HG02981 (cell line): Measurements from ENCODE around the gene LAMTOR1.

Source experiments
- ATAC-seq: cut with Tn5 transposase; IDR thresholded peaks from one replicate; pipeline ENCODE4 v1.9.1; 2021; ENCODE audit warnings: mild to moderate bottlenecking, moderate library complexity; ENCODE audit not compliant: unreplicated experiment

Gene LAMTOR1

GRCh38 chr11:72120930-72121329, 17.8 kb upstream of the LAMTOR1 start:
- ATAC-seq: no peak

DNA sequence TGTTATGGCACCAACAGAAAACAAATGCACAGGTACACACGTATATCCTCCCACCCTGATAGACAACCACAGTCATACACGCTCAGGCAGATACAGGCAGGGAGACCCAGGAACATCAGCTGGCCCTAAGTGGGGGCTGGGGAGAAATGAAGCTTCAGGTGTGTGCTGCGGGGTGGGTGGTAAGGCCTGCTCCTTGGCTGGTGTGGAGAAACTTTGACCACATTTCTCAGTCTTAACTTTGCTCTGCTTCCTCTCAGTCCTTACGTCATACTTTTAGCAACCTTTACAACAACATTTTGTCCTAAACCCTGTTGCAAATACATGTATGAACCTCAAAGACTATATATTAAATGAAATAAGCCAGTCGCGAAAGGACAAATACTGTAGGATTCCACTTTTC, 16.1 kb upstream of the LAMTOR1 start:
- no peak for ATAC-seq

- ATAC-seq: no peak
Observed at GRCh38 chr11:72116019-72116755, 13.1 kb upstream of the LAMTOR1 start.

- ATAC-seq: no peak
Observed at GRCh38 chr11:72114570-72114969, 11.5 kb upstream of the LAMTOR1 start.

DNA sequence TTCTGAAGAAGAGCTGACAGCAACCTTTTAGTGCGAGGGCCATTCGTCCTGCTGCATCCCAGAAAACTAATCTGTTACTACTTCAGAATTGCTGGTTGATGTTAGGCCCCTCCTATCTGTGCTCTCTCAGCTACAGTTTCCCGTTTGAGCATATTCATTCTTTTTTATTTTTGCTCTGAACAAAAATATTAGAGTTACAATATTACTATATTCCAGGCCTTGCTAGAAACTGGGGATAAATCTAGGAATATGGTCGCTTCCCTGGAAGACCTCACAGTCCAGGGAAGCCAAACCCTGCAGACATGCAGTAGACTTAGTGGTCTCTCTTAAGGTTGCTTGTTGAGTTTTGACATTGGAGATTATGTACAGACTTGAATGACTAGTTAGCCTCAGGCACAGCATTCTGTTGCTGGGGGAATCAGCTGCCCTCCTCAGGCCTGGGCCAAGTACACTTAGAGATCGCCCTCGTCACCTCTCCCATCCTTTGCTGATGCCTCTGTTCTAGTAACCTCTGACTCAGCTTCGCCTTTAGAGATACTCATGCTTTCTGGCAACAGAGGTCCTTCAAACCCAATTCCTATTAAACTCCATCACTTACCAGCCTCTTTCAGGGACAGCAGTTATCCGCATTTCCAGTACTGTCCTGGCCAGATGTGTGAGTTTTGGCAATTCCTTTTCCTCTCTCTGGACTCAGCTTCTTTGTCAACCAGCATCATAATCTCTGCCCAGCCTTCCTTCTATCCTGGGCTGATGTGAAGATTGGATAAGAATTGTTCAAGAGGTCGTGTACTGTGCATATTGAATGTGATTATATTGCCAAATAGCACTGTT, 10.1 kb upstream of the LAMTOR1 start:
- no peak for ATAC-seq

DNA sequence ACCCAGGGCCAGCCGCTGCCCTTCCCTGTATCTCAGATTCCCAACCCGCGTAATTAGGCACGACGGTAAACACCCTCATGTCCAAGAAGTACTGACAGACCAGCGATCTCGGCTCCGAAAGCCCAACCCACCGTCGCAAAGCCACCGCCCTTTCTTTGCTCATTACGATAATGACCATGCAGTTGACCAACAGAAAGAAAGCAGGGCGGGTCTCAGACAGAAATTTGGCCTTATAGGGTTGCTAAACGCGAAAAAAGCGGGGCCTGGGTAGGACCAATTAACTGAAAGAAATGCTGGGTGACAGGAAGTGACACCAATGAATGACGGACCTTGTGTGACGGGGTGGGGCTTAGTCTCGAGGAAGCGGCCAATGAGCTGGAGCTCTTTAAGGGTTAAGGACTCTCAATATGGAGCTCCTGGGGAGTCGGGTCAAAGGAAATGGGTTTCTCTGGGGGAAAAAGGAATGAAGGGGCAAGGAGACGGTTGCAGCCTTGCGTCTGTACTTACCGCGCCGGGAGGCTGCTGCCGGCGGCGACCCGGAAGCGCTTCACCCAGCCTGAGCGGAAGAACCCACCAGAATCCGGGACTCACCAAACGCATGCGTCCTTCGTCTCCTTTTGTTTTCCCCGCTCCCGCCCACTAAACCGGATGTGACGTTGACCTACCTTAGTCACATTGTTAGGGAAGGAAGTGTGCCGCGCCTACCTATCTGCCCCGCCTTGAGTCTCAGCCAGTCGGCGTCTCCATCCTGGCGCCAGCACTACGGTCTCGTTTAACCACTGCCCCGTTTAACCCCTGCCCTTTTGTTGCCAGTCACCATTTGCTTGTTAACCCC, 9.3 kb upstream of the LAMTOR1 start, which contains the start of gene ANAPC15:
Gene ANAPC15 (minus strand): TSS at position 553 of the 835 bp plus-strand sequence. CDS start 1,419 bp downstream, outside the sequence.
- ATAC-seq: peak; percentile 84

DNA sequence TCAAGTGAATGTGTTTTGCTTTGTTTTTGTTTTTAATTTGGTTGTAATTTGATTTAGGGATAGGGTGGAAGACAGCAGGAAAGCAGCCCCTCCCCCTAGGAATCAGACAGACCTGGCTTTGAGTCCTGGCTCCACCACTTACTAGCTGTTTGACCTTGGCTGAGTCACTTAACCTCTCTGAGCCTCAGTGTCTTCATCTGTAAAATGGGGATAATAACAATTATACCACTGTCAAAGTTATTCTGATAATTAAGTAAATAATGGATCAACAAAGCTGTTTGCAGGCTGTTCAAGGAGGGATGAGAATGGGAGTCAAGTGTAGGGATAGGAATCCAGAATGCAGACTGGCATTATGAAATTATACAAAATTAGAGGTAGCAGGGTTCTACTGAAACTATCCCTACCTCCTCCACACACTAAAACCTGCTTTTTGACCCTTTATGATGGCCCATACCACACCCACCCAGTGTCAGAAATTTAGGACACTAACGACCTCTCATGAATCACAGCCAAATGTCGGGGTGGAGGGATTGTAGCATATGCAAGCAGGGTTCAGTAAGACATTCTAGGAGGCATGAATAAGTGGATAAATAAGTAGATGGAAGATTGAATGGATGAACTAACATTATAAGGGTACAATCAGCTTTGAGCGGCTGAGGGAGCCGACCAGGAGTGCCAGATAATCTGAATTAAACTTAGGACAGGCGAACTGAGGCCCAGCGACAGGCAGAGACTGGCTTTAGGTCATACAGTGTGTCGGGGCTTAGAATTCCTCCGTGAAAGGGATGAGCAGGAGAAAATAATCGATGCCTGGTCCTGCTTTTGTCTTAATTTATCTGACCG, 8.4 kb upstream of the LAMTOR1 start:
- ATAC-seq: peak; percentile 4

DNA sequence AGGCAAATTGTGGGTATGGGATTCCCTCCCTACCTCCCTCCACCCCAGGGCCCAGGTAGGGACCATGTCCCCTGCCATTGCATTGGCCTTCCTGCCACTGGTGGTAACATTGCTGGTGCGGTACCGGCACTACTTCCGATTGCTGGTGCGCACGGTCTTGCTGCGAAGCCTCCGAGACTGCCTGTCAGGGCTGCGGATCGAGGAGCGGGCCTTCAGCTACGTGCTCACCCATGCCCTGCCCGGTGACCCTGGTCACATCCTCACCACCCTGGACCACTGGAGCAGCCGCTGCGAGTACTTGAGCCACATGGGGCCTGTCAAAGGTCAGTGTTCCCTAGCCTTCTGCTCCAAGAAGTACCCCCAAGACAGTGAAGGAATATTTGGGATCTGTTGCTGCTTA, 2.8 kb upstream of the LAMTOR1 start, which contains the start of gene TOMT:
Gene TOMT (plus strand): TSS at position 37 of the 400 bp plus-strand sequence. CDS start 28 bp downstream, at position 65.
- no peak for ATAC-seq

- no peak for ATAC-seq
Observed at GRCh38 chr11:72103754-72104167, 664 bp upstream of the LAMTOR1 start.

DNA sequence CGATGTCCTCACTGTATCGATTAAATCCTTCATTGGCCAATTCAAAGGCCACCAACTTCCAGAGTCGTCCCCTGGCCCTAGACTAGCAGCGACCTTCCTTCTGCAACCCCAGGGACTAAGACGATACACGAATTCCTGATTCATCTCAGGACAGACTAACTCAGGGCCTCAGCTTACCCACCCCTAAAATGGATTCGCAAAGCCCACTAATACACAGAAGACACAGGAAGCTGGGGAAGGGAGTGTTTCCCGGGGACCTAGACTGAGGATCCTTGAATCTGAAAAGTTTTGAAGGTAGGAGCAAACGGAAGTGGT, 509 bp downstream of the LAMTOR1 start:
- ATAC-seq: no peak

DNA sequence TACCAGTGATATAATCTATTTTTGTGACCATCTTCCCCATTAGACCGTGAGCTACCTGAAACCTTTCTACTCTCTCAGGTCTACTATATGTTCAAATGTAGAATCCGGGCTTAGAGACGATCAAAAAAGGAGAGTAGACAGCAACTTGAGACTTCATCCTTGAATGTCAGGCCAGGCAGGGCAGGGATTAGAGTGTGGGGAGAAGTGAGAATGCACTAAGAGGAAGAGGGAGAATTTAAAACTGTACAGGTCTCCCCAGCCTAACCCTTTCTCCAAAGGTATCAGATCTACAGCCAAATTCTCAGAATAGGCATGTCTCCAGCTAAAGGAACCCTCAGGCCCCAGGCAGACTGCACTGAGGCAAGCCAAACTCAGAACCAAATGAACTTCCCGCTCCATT, 935 bp downstream of the LAMTOR1 start:
- ATAC-seq: no peak

- ATAC-seq: no peak
Observed at GRCh38 chr11:72100462-72100861, 2.6 kb downstream of the LAMTOR1 start.

- ATAC-seq: no peak
Observed at GRCh38 chr11:72100009-72100408, 3.1 kb downstream of the LAMTOR1 start.

DNA sequence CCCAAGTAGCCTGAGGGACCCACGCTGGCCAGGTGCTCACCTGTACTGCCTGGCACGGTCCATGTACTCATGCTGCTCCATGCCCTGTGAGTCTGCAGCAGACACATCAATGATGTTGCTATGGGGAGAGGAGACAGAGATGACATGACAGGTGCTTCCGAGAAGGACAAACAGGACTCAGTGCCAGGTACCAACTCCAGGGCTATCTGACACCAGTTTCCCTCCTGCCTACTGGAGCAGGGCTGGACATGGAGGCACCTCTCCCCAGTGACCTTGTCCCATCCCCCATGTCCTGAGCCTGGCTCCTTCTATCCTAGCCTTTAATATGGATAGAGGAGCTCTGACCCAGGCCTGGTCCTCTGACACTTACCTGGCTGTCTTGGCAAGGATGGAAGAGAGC, 4.4 kb downstream of the LAMTOR1 start:
- no peak for ATAC-seq

DNA sequence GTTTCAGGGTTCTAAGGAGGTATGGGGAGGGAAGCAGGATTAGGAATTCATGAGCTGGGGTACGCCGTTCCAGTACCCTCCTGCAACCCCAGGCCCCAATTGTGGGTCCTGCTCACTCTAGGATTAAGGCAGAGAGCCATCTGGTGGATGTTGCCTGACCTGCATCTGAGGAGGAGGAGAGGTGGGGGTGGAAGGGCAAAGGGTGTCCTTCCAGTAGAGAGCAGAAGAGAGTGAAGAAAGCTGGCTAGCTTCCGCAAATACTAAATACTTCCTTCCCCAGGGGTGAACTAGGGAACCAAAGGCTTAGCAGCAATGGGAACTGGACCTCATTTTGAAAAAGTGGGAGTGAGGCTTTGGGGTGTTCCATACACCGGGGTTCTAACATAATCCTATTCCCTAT, 11.8 kb downstream of the LAMTOR1 start:
- ATAC-seq: peak; percentile 63

DNA sequence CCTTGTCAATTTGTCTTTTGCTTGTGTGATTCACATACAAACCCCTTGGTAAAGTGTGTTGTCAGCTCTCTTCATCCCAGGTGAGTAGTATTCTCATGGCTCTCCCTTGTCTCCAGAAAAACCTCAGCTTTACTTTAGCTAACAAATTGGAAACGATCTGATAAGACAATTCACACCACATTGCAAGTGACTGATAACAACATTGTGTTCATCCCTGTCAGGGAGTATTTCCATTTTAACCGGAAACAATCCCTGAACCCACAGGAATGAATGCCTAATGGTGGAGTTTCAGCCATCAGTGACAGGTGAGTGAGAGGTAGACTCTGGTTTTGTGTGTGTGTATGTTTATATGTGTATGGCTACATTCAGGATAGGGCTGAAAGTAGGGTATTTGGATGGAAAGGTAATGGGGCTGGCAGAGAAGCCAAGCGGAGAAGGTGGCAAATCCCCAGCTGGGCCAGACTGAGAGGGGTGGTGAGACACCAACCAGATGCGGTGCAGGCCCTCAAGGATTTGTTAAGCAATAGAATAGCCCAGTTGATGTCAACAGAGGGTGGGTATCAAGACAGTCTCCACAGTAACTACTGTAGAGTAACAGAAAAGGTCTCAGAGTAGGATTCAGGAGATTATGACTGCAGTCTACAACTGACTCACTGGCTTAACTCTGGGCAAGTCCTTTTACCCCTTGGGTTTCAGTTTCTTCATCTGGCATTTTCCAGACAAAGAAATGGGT, 14.9 kb downstream of the LAMTOR1 start:
- no peak for ATAC-seq

DNA sequence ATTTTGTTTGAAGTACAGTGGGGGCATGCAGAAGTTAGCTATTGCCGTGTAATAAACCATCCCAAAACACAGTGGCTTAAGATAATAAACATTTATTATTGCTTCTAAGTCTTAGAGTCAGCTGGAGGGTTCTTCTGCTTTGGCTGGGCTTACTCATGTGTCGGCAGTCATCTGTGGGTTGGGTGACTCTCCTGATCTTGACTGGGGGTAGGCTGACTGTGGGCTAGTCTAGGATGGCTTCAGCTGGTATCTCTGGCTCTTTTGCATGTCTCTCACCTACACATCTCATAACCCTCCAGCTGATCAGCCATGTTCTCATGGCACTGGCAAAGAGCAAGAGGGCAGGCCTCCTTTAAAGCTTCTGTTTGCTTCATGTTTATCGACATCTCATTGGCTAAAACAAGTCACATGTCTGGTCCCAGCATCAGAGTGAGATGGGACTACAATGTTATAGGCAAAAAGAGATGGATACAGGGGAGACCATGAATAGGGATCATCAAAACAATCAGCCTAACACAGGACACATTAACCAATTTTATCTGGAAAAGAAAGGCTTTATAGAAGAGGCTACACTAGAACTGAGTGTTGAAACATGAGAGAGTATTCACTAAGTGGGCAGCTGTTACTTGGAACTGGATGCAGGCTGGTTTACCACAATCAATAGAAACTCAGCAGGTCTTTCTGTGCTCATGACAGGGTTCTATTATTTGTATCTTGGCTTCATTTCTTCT, 17.3 kb downstream of the LAMTOR1 start:
- no peak for ATAC-seq

DNA sequence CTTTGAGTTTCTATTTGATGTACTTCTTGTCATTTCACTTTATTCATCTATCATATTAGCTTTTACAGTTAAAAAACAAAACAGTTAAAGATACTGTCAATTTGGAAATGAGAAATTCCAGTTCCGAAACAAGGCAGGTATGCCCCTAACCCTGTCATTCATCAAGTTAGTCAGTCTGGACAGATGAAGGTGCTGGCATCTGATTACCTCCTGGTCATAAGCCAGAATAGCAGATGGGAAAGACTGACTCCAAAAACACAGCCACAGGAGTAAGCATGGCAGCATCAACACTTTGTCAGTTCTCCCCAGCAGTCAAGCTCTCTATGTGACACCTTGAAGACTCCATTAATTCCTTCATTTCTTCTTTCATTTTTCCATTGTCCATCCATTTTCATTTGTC, 18.1 kb downstream of the LAMTOR1 start:
- ATAC-seq: no peak

DNA sequence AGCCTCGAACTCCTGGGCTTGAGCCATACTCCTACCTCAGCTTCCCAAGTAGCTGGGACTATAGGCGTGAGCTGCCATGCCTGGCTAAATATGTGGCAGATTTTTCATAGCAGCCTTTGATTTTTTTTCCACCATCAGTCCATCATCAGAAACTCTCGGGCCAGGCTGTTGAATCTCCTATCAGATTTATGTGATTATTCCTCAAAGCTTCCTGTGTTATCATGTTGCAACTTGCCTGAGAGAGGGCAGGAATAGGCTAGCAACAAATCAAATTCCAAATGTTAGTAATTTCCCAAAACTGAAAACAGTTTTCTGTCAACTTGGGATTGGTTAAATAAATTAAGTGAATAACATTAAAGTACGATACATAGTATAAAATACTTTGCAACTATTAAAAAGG, 19.0 kb downstream of the LAMTOR1 start:
- no peak for ATAC-seq
